Uterus (tissue), 4 donors: ENCODE data around the gene ZBP1. TPM values are rescaled to one million over a fixed set of nuclear protein-coding genes. Genes with fewer than 3 reads are reported as not detected.

Experiments used
- DNase-seq, 2 donors: peaks; one replicate each; pipeline ENCODE4 v3.0.0-alpha.2; 2019 to 2020
- H3K27ac ChIP-seq, 2 donors: fragments of 200-600 bp; sonication (generic); 1 replicate in 1 of 2; 2 replicates in 1 of 2; pipeline ENCODE4 v1.5.1; 2016 to 2018
- H3K27me3 ChIP-seq, 2 donors: fragments of 200-600 bp; sonication (generic); one replicate each; pipeline ENCODE4 v1.5.1; 2018 to 2019; ENCODE audit warnings: control low read depth in 1 of 2
- H3K36me3 ChIP-seq, 2 donors: fragments of 200-600 bp; sonication (generic); one replicate each; pipeline ENCODE4 v1.5.1; 2019; ENCODE audit warnings: control low read depth in 1 of 2
- H3K4me1 ChIP-seq, 2 donors: fragments of 200-600 bp; sonication (generic); one replicate each; pipeline ENCODE4 v1.5.1; 2018 to 2019; ENCODE audit warnings: control low read depth in 1 of 2
- H3K4me3 ChIP-seq, 2 donors: fragments of 200-600 bp; sonication (generic); 1 replicate in 1 of 2; 2 replicates in 1 of 2; pipeline ENCODE4 v1.5.1; 2018 to 2019; ENCODE audit warnings: mild to moderate bottlenecking in 1 of 2
- H3K9me3 ChIP-seq, 2 donors: fragments of 200-600 bp; sonication (generic); one replicate each; pipeline ENCODE4 v1.5.1; 2019; ENCODE audit warnings: control low read depth in 1 of 2
- CTCF ChIP-seq, 4 experiments: fragments of 200-600 bp in 2 of 4; fragments of 450-650 bp in 2 of 4; sonication (generic) in 2 of 4; IDR thresholded peaks; one replicate each; pipeline ENCODE4 v1.5.1; 2016 to 2019; ENCODE audit warnings: antibody characterized with exemption in 4 of 4, mild to moderate bottlenecking in 2 of 4, moderate library complexity in 1 of 4
- POLR2A ChIP-seq, 2 donors: fragments of 450-650 bp; IDR thresholded peaks; one replicate each; pipeline ENCODE4 v1.6.1; 2016; ENCODE audit warnings: antibody characterized with exemption in 2 of 2, mild to moderate bottlenecking in 1 of 2, moderate library complexity in 1 of 2
- intact Hi-C: fragments of 100-400 bp; cut with DNase I; formaldehyde crosslinking; loops from one replicate; pipeline ENCODE4 v1.15.1; 2023; ENCODE audit warnings: low total_unique reads
- total RNA-seq, 4 donors: library from RNA; depleted of rRNA in 3 of 4; stranded (reverse); fragments of >200 nt in 3 of 4; gene quantifications; one replicate each; pipeline versions ENCODE4 v1.1.0 to v1.2.4, GENCODE V29; 2014 to 2023
- donor health status: DM: yes; HTN: yes; CAD: no.

ZBP1 gene
- total RNA-seq, 4 donors from 2014 or later, result 0.46 TPM; not detected in 3

- no peak for DNase-seq
- H3K27me3 ChIP-seq, result no peaks in the 10 kb centered on the region
- peak overlapping the region; percentile 38 to 48 for H3K27ac ChIP-seq
- H3K9me3 ChIP-seq, result no peaks in the 10 kb centered on the region
- H3K4me3 ChIP-seq, result no peak overlapping the region
- intact Hi-C loops, result no loop called here
- no peaks in the 10 kb centered on the region for H3K36me3 ChIP-seq
- peaks cover 0 to 8% of the 10 kb centered on the region in 2 donors for H3K4me1 ChIP-seq
- no peak for TF ChIP-seq POLR2A (IDR thresholded peaks at IDR 0.05)
- no peak for TF ChIP-seq CTCF (IDR thresholded peaks at IDR 0.05)
These were observed 40.1 kb upstream of the ZBP1 start for GRCh38 chr20:57660181-57660921.

DNA sequence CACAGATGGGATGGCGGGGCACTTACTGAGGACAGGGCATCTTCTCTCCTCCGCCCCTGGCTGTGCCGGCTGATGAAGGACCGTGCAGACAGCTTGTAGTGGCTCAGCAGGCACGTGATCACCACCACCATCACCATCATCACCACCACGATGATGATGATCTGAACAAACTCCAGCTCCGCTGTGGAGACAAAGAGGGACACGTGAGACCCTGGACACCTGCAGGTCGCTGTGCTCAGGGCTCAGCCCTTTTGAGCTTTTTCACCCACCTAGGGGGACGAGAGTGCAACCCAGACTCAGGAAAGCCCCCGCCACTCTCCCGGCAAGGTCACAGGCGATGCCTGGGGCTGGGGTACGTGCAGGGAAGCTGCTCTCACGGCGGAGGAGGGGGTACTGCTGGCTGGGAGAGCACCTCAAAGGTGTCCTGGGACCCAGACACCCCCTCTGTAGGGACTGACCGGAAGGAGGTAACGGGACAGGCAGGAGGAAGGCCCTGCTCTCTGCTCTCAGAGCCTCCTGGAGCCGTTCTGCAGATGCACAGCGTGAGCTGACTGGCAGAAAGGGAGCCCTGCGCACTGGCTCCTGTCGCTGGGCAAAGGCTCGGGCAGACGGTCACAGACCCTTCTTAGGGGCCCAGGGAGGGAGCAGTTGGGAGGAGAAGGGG, 39.4 kb upstream of the ZBP1 start:
- H3K36me3 ChIP-seq, result no peaks in the 10 kb centered on the region
- no peak overlapping the region for H3K27ac ChIP-seq
- H3K4me1 ChIP-seq, result peaks cover 0 to 8% of the 10 kb centered on the region in 2 donors
- TF ChIP-seq POLR2A (IDR thresholded peaks at IDR 0.05) (no peak), CTCF (IDR thresholded peaks at IDR 0.05) (no peak)
- intact Hi-C loops, result no loop called here
- H3K27me3 ChIP-seq, result no peaks in the 10 kb centered on the region
- no peaks in the 10 kb centered on the region for H3K9me3 ChIP-seq
- no peak overlapping the region for H3K4me3 ChIP-seq
- DNase-seq, result peak; percentile 13

DNA sequence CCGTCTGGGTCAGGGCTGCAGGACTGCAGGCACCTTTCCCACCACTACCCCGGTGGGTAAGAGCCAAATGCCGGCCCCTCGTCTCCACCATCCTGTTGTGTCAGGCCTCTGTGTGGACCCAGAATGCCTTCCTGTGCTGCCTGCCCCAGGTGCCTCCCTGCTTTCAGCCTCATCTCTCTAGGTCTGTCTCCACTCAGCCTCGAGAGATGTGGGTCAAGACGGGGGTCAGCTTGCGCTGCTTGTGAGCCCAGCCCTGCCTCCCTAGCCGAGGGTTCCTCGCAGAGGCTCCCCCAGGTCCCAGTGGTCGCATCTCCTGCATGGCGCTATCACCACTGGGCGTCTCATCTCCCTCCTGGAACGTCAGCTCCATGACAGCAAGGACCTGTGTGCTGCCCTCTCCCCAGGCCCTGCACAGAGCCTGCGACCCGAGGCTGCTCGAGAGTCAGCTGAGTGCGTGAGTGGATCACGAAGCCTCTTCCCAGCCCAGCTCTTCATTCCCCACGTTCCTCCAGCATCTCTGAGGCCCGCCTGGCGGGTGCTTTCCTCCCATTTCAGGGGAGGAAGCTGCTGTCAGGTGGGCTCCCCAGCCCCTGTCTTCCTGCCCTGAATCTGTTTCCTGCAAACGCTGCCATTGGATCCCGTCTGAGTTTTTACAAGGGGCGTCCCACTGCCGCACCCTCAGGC, 38.7 kb upstream of the ZBP1 start:
- intact Hi-C loops, result no loop called here
- peaks cover 0 to 5% of the 10 kb centered on the region in 2 donors for H3K4me1 ChIP-seq
- no peak overlapping the region for H3K4me3 ChIP-seq
- H3K36me3 ChIP-seq, result no peaks in the 10 kb centered on the region
- TF ChIP-seq POLR2A (IDR thresholded peaks at IDR 0.05) (no peak), CTCF (IDR thresholded peaks at IDR 0.05) (no peak)
- H3K9me3 ChIP-seq, result no peaks in the 10 kb centered on the region
- no peak overlapping the region for H3K27ac ChIP-seq
- peak; percentile 9 to 13 for DNase-seq
- no peaks in the 10 kb centered on the region for H3K27me3 ChIP-seq

DNA sequence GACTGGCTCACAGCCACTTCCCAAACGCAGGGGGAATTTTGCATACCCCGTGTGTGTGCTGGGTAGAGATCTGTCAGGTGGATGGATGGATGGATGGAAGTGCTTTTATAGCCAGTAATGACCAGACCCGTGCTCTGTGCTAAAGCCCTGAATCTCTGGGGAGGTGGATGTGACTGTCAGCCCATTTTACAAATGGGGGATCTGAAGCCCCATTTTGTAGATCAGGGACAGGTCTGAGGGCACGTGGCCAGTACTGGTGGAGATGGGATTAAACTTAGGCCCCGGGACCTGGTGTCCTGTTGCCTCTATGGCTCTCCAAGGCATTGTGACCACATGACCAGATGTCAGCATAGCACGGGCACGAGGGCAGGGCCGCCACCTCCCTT, 38.2 kb upstream of the ZBP1 start:
- Histone ChIP-seq H3K4me1 (peaks cover 0 to 5% of the 10 kb centered on the region in 2 donors), H3K27ac (no peak overlapping the region), H3K27me3 (no peaks in the 10 kb centered on the region), H3K4me3 (no peak overlapping the region), H3K9me3 (no peaks in the 10 kb centered on the region), H3K36me3 (no peaks in the 10 kb centered on the region)
- TF ChIP-seq POLR2A (IDR thresholded peaks at IDR 0.05) (no peak), CTCF (IDR thresholded peaks at IDR 0.05) (no peak)
- intact Hi-C loops, result no loop called here
- DNase-seq, result peak in 1 of 2 donors; percentile 10
